Ovary (tissue), 10 donors: Measurements from ENCODE around the gene TMEM121. TPM values are rescaled to one million over a fixed set of nuclear protein-coding genes. Genes with fewer than 3 reads are reported as not detected.
A peak's percentile ranks its signal among the peaks of the same experiment; 100 is the strongest.

ENCODE experiments used
- DNase-seq, 5 donors: peaks; one replicate each; pipeline ENCODE4 v3.0.0-alpha.2; 2019 to 2020
- H3K27ac ChIP-seq, 2 donors: fragments of 200-600 bp; one replicate each; pipeline versions ENCODE4 v1.5.1 to v1.8.0; 2019 to 2022
- H3K27me3 ChIP-seq: fragments of 200-600 bp; one replicate; pipeline ENCODE4 v1.8.0; 2022
- H3K36me3 ChIP-seq: fragments of 200-600 bp; sonication (generic); one replicate; pipeline ENCODE4 v1.5.1; 2019
- H3K4me1 ChIP-seq: one replicate; pipeline ENCODE4 v1.8.1; 2013; ENCODE audit warnings: mild to moderate bottlenecking, moderate library complexity; ENCODE audit not compliant: insufficient read depth
- H3K4me3 ChIP-seq: fragments of 200-600 bp; sonication (generic); one replicate; pipeline ENCODE4 v1.5.1; 2017
- H3K9me3 ChIP-seq, 2 donors: fragments of 200-600 bp in 1 of 2; sonication (generic) in 1 of 2; one replicate each; pipeline versions ENCODE4 v1.5.1 to v1.8.1; 2013 to 2019; ENCODE audit warnings: mild to moderate bottlenecking in 1 of 2, moderate library complexity in 1 of 2
- CTCF ChIP-seq, 3 donors: fragments of 450-650 bp in 2 of 3; fragments of 200-600 bp in 1 of 3; IDR thresholded peaks; one replicate each; pipeline versions ENCODE4 v1.5.1 to v1.8.0; 2016 to 2022; ENCODE audit warnings: antibody characterized with exemption in 3 of 3, mild to moderate bottlenecking in 1 of 3
- EP300 ChIP-seq: sonication (generic); formaldehyde crosslinking; IDR thresholded peaks from one replicate; pipeline ENCODE4 v1.6.1; 2017; ENCODE audit warnings: antibody characterized with exemption
- POLR2A ChIP-seq: fragments of 450-650 bp; IDR thresholded peaks from one replicate; pipeline ENCODE4 v1.6.1; 2017; ENCODE audit warnings: antibody characterized with exemption, mild to moderate bottlenecking, moderate library complexity
- WGBS, 3 donors: extraction: QIAGEN DNeasy Blood & Tissue Kit in 1 of 3; methylation state at CpG; one replicate each; pipeline versions ENCODE4 v1.1.5 to v1.1.7; 2013 to 2017; 5-methylcytosine and 5-hydroxymethylcytosine counted together
- intact Hi-C, 4 donors: fragments of 100-400 bp; cut with DNase I; formaldehyde crosslinking; loops; one replicate each; pipeline versions ENCODE4 v1.11.0 to v1.15.1; 2022 to 2023
- long read RNA-seq, 3 donors: library from polyadenylated mRNA in 2 of 3; unstranded in 2 of 3; transcript quantifications; one replicate each; pipeline ENCODE4 v2.0.0 and lab custom pipeline, GENCODE V29; 2021 to 2026
- polyA plus RNA-seq, 2 donors: library from polyadenylated mRNA; stranded (reverse); fragments of 200-250 nt in 1 of 2; fragments of 350-450 nt in 1 of 2; fragmentation: Illumina TruSeq in 1 of 2; extraction: RNeasy Lipid Tissue Mini Kit (QIAGEN cat#74804) in 1 of 2; gene quantifications; one replicate each; pipeline ENCODE4 v1.2.3, GENCODE V29; 2013 to 2014
- total RNA-seq, 7 donors: library from RNA; depleted of rRNA in 2 of 7; stranded (reverse); fragments of >200 nt in 2 of 7; fragmentation: NEBNext Ultra II Directional in 3 of 7; extraction: Animal tissue kit (Norgen Biotek cat#: 25700) in 3 of 7; gene quantifications; one replicate each; pipeline versions ENCODE4 v1.1.0 to v1.2.4, GENCODE V29; 2016 to 2023
- donor health status: DM: no; HTN: no; CAD: no; lungs with moderate emphysema.
- donor health status: DM: no; HTN: no; CAD: no.
- donor health status: Bipolar disorder and iron deficiency.
- donor health status: DM: yes; HTN: yes; CAD: no.
- donor health status: DM: no; HTN: no; CAD: no.
- donor health status: DM: yes; HTN: yes; CAD: no.

TMEM121 gene
- total RNA-seq (1 to 10 TPM; 3.3 to 9.0 (median 4.4) TPM), polyA plus RNA-seq (1 to 10 TPM in 1 of 2 donors, not detected in 1; 3.8 TPM)
- long read RNA-seq, donor 1, result 0 reads
- long read RNA-seq, donor 2, partial matches to known transcripts, result 0 of 1 reads
- long read RNA-seq, donor 2, other reads (novel, unspliced or antisense), result 0 of 1 reads
- long read RNA-seq, donor 3, transcript TMEM121-201 (2 exons, 1,532 nt), result major isoform, 24 of 26 reads
- long read RNA-seq, donor 3, partial matches to known transcripts, result 0 of 26 reads
- long read RNA-seq, donor 3, other reads (novel, unspliced or antisense), result 2 of 26 reads

- peak within 1 kb of the TSS; percentile 60 for H3K4me3 ChIP-seq
- intact Hi-C loops, result loop anchor here in 2 of 4 donors (5.0 to 10.0 kb wide), 3 partner anchors 34 to 161 kb away; partner anchors contain the start of gene TEDC1 (in 1 of the 2)
- H3K36me3 ChIP-seq, result no peaks in the 10 kb centered on the region
- H3K27ac ChIP-seq, result no peak within 1 kb of the TSS
- TF ChIP-seq CTCF (IDR thresholded peaks at IDR 0.05) (no peak), EP300 (no peak), POLR2A (no peak)
- WGBS, 3 donors, result 0 to 5% (median 1%) methylated on average over 14 to 87 of the region's 88 CpGs
- H3K4me1 ChIP-seq, result peaks cover 10% of the 10 kb centered on the region
- H3K27me3 ChIP-seq, result no peaks in the 10 kb centered on the region
- DNase-seq, result peak in 3 of 5 donors; percentile 47 to 63 (median 61)
- H3K9me3 ChIP-seq, result no peaks in the 10 kb centered on the region
Observed at GRCh38 chr14:105525861-105526775, at the start of gene TMEM121. Gene TMEM121 (plus strand): TSS chr14:105526583. CDS start chr14:105528835, 2,252 bp downstream.

GRCh38 chr14:105476831-105477659 is 49.3 kb upstream of the TMEM121 start:
- WGBS, 3 donors, result 63 to 72% (median 71%) methylated on average over 16 of the region's 16 CpGs
- H3K36me3 ChIP-seq, result no peaks in the 10 kb centered on the region
- intact Hi-C loops, result loop anchor here in 2 of 4 donors (10.0 kb wide), 2 partner anchors 52 to 62 kb away; partner anchors contain the start of gene MTA1 (in 1 of the 2)
- no peak overlapping the region for H3K27ac ChIP-seq
- no peak overlapping the region for H3K4me3 ChIP-seq
- no peaks in the 10 kb centered on the region for H3K9me3 ChIP-seq
- DNase-seq, result peak in 1 of 5 donors; percentile 41
- H3K27me3 ChIP-seq, result no peaks in the 10 kb centered on the region
- no peak for TF ChIP-seq CTCF (IDR thresholded peaks at IDR 0.05)
- no peak for TF ChIP-seq POLR2A
- TF ChIP-seq EP300, result no peak
- peaks cover 25% of the 10 kb centered on the region for H3K4me1 ChIP-seq

- Histone ChIP-seq H3K4me1 (peaks cover 31% of the 10 kb centered on the region), H3K27me3 (no peaks in the 10 kb centered on the region), H3K4me3 (no peak overlapping the region), H3K27ac (no peak overlapping the region), H3K36me3 (no peaks in the 10 kb centered on the region), H3K9me3 (no peaks in the 10 kb centered on the region)
- whole genome bisulfite sequencing, 3 donors, result 22 to 34% (median 29%) methylated on average over 36 to 54 of the region's 56 CpGs
- intact Hi-C loops, result loop anchor here in 2 of 4 donors (10.0 kb wide), 2 partner anchors 53 to 63 kb away; partner anchors contain the start of gene MTA1 (in 1 of the 2)
- TF ChIP-seq CTCF (IDR thresholded peaks at IDR 0.05) (no peak), POLR2A (no peak), EP300 (no peak)
- DNase-seq, result peak in 2 of 5 donors; percentile 35 to 47
Observed at GRCh38 chr14:105477660-105478397, 48.6 kb upstream of the TMEM121 start.
